ENCODE results near the gene PXDC1.

DNA sequence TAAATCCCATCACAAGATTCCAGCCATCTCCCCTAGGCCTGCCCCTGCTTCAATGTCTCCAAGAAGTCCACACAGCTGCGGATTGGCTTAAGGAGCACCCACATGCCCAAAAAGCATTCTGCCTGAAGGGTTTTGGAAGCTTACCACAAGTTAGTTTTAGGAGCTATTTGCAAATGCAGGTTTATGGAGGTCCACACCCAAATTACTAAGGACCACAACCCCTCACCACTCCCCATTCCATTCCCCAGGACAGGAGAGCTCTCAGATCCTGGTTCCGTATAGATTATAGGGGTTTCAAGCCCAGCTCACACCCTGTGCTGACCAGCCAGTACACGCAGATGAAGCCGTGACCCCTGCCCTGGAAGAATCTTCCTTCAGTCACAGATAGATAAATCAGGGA is 24.3 kb upstream of the PXDC1 start:
- TF ChIP-seq POLR2AphosphoS5 (IDR thresholded peaks at IDR 0.05) (no peak), POLR2A (IDR thresholded peaks at IDR 0.05; ENCODE audit: low read depth) (no peak)
- TF ChIP-seq, protein P1, sequence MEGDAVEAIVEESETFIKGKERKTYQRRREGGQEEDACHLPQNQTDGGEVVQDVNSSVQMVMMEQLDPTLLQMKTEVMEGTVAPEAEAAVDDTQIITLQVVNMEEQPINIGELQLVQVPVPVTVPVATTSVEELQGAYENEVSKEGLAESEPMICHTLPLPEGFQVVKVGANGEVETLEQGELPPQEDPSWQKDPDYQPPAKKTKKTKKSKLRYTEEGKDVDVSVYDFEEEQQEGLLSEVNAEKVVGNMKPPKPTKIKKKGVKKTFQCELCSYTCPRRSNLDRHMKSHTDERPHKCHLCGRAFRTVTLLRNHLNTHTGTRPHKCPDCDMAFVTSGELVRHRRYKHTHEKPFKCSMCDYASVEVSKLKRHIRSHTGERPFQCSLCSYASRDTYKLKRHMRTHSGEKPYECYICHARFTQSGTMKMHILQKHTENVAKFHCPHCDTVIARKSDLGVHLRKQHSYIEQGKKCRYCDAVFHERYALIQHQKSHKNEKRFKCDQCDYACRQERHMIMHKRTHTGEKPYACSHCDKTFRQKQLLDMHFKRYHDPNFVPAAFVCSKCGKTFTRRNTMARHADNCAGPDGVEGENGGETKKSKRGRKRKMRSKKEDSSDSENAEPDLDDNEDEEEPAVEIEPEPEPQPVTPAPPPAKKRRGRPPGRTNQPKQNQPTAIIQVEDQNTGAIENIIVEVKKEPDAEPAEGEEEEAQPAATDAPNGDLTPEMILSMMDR (IDR thresholded peaks at IDR 0.05) = no peak

All from esophagus muscularis mucosa (tissue), 3 donors.